GM23338 (cell line): Measurements from ENCODE around the gene ERC2. TPM values are rescaled to one million over a fixed set of nuclear protein-coding genes. Genes with fewer than 3 reads are reported as not detected.

ENCODE experiments used
- ATAC-seq: fragments of 200-7000 bp; cut with Tn5 transposase; 3 replicates; pipeline ENCODE4 v1.9.1; 2020
- DNase-seq: peaks from one replicate; pipeline ENCODE4 v3.0.0-alpha.2; 2015; ENCODE audit warnings: low spot score
- H2AFZ ChIP-seq: fragments of 200-600 bp; sonication (generic); 2 replicates; pipeline ENCODE4 v1.8.0; 2016; ENCODE audit warnings: antibody characterized with exemption, mild to moderate bottlenecking, moderate library complexity
- H3F3A ChIP-seq: fragments of 200-600 bp; sonication (generic); replicated peaks from 2 replicates; pipeline ENCODE4 v1.8.0; 2017; ENCODE audit warnings: antibody characterized with exemption, mixed run types, low read depth
- H3K27ac ChIP-seq: fragments of 200-600 bp; sonication (generic); 2 replicates; pipeline ENCODE4 v1.6.1; 2016; ENCODE audit warnings: low read depth
- H3K27me3 ChIP-seq: fragments of 200-600 bp; sonication (generic); 2 replicates; pipeline ENCODE4 v1.8.0; 2016; ENCODE audit warnings: mild to moderate bottlenecking, mixed run types, moderate library complexity; ENCODE audit not compliant: insufficient read depth
- H3K36me3 ChIP-seq: fragments of 200-600 bp; sonication (generic); 2 replicates; pipeline ENCODE4 v1.8.0; 2016; ENCODE audit warnings: mild to moderate bottlenecking; ENCODE audit not compliant: insufficient read depth
- H3K4me1 ChIP-seq: fragments of 200-600 bp; sonication (generic); 2 replicates; pipeline ENCODE4 v1.8.0; 2016; ENCODE audit warnings: mild to moderate bottlenecking, moderate library complexity; ENCODE audit not compliant: insufficient read depth
- H3K4me2 ChIP-seq: fragments of 200-600 bp; sonication (generic); 2 replicates; pipeline ENCODE4 v1.7.1; 2017; ENCODE audit warnings: mixed run types
- H3K4me3 ChIP-seq: fragments of 200-600 bp; sonication (generic); 2 replicates; pipeline ENCODE4 v1.6.1; 2016; ENCODE audit warnings: mixed run types
- H3K79me2 ChIP-seq: fragments of 200-600 bp; sonication (generic); replicated peaks from 2 replicates; pipeline ENCODE4 v1.8.0; 2017; ENCODE audit warnings: mild to moderate bottlenecking; ENCODE audit not compliant: insufficient read depth
- H3K9me2 ChIP-seq: fragments of 200-600 bp; sonication (generic); 2 replicates; pipeline ENCODE4 v1.8.0; 2017; ENCODE audit not compliant: insufficient read depth
- H4K20me1 ChIP-seq: fragments of 200-600 bp; sonication (generic); replicated peaks from 2 replicates; pipeline ENCODE4 v1.8.0; 2017; ENCODE audit warnings: mild to moderate bottlenecking; ENCODE audit not compliant: insufficient read depth
- H3K27ac Mint-ChIP-seq: 2 replicates; pipeline ENCODE4 v1.8.0; 2020; ENCODE audit warnings: inconsistent platforms, mild to moderate bottlenecking, moderate library complexity, mixed read lengths
- H3K27me3 Mint-ChIP-seq: 3 replicates; pipeline ENCODE4 v1.8.0; 2022; ENCODE audit warnings: low read depth, mild to moderate bottlenecking, moderate library complexity, mixed read lengths, inconsistent platforms; ENCODE audit not compliant: insufficient read depth, poor library complexity
- H3K36me3 Mint-ChIP-seq: 3 replicates; pipeline ENCODE4 v1.8.0; 2021; ENCODE audit warnings: low read depth, mild to moderate bottlenecking, inconsistent platforms, moderate library complexity, mixed read lengths
- H3K4me1 Mint-ChIP-seq: 3 replicates; pipeline ENCODE4 v1.8.0; 2020; ENCODE audit warnings: mild to moderate bottlenecking, inconsistent platforms, mixed read lengths
- H3K4me3 Mint-ChIP-seq: 3 replicates; pipeline ENCODE4 v1.8.0; 2021; ENCODE audit warnings: moderate library complexity, mild to moderate bottlenecking, inconsistent platforms, mixed read lengths
- H3K9me3 Mint-ChIP-seq: 3 replicates; pipeline ENCODE4 v1.8.0; 2020; ENCODE audit warnings: moderate library complexity, mild to moderate bottlenecking, inconsistent platforms, mixed read lengths
- CREB1 ChIP-seq: fragments of 250-450 bp; sonication (Bioruptor Pico); IDR thresholded peaks from 2 replicates; pipeline ENCODE4 v1.5.0; 2020; ENCODE audit warnings: low read depth, mild to moderate bottlenecking, moderate library complexity
- JUNB ChIP-seq: IDR thresholded peaks from one replicate; pipeline ENCODE4 v1.6.1; 2016; ENCODE audit warnings: antibody characterized with exemption; ENCODE audit not compliant: unreplicated experiment
- NANOG ChIP-seq: IDR thresholded peaks from 2 replicates; pipeline ENCODE4 v1.6.1; 2016; ENCODE audit warnings: antibody characterized with exemption, borderline replicate concordance
- POLR2AphosphoS5 ChIP-seq: IDR thresholded peaks from 2 replicates; pipeline ENCODE4 v1.6.1; 2016; ENCODE audit warnings: antibody characterized with exemption, low read depth
- REST ChIP-seq: IDR thresholded peaks from one replicate; pipeline ENCODE4 v1.6.1; 2018; ENCODE audit warnings: antibody characterized with exemption; ENCODE audit not compliant: unreplicated experiment
- STAT1 ChIP-seq: IDR thresholded peaks from one replicate; pipeline ENCODE4 v1.6.1; 2016; ENCODE audit warnings: antibody characterized with exemption; ENCODE audit not compliant: unreplicated experiment
- ZNF114 ChIP-seq: fragments of 250-450 bp; sonication (Bioruptor Pico); IDR thresholded peaks from 2 replicates; pipeline ENCODE4 v1.5.0; 2020; ENCODE audit warnings: mild to moderate bottlenecking, moderate library complexity
- ZNF331 ChIP-seq: fragments of 250-450 bp; sonication (Bioruptor Pico); IDR thresholded peaks from 2 replicates; pipeline ENCODE4 v1.5.0; 2020; ENCODE audit warnings: low read depth, mild to moderate bottlenecking, moderate library complexity
- ZNF462 ChIP-seq: fragments of 250-450 bp; sonication (Bioruptor Pico); IDR thresholded peaks from 2 replicates; pipeline ENCODE4 v1.5.0; 2020; ENCODE audit warnings: mild to moderate bottlenecking, moderate library complexity
- polyA plus RNA-seq: library from polyadenylated mRNA; unstranded; fragments of >200 nt; fragmentation: Nextera tagmentation; extraction: Ambion mirVana; gene quantifications from 2 replicates; pipeline ENCODE4 v1.2.1, GENCODE V29; 2016
- total RNA-seq: library from RNA; depleted of rRNA; stranded (reverse); fragments of >200 nt; shearing (Covaris generic); gene quantifications from 2 replicates; pipeline ENCODE4 v1.2.3, GENCODE V29; 2014
- TF ChIP-seq, protein P1 (sequence below): IDR thresholded peaks from 2 replicates; pipeline ENCODE4 v1.6.1; 2016; ENCODE audit warnings: antibody characterized with exemption
- TF ChIP-seq, protein P2 (sequence below), 2 experiments: fragments of 200-600 bp in 1 of 2; sonication (generic) in 1 of 2; conservative IDR thresholded peaks; 2 replicates each; pipeline versions ENCODE4 v1.5.1 to v1.6.1; 2016 to 2017; ENCODE audit warnings: antibody characterized with exemption in 2 of 2, low read depth in 2 of 2, mild to moderate bottlenecking in 2 of 2, moderate library complexity in 1 of 2

Gene ERC2
- total and polyA plus RNA-seq, 2 experiments from 2014 or later, result 11.8 to 13.7 TPM

DNA sequence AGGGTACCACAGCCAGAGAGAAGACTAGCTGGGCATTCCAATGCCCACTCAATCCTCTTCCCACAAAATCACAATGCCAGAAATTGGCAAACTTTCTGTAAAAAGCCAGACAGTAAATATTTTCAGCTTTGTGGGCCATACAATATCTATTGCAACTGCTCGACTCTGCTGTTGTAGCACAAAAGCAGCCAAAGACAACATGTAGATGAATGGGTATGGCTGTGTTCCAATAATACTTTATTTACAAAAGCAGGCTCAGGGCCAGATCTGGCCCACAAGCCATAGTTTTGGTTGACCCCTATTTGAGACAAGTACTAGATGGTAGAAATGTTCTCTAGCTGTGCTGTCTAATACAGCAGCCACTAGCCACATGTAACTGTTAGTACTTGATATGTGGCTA lies 330.9 kb downstream of the ERC2 start:
- Histone ChIP-seq H3K4me1 (no peaks in the 10 kb centered on the region), H3K4me3 (no peak overlapping the region), H3F3A (no peaks in the 10 kb centered on the region), H3K4me2 (no peak overlapping the region), H3K9me2 (peaks cover 3% of the 10 kb centered on the region; the same call in 1 of the 2 replicates), H3K79me2 (no peaks in the 10 kb centered on the region), H3K27me3 (no peaks in the 10 kb centered on the region), H2AFZ (no peak overlapping the region), H3K27ac (no peak overlapping the region), H4K20me1 (no peaks in the 10 kb centered on the region), H3K36me3 (no peaks in the 10 kb centered on the region)
- Mint-ChIP-seq H3K27me3 (no peaks in the 10 kb centered on the region), H3K27ac (no peak overlapping the region), H3K9me3 (no peaks in the 10 kb centered on the region), H3K4me3 (no peak overlapping the region), H3K36me3 (no peaks in the 10 kb centered on the region), H3K4me1 (peaks cover 5% of the 10 kb centered on the region; the same call in 2 of the 3 replicates)
- ATAC-seq (no peak), DNase-seq (no peak)
- TF ChIP-seq, protein P1, sequence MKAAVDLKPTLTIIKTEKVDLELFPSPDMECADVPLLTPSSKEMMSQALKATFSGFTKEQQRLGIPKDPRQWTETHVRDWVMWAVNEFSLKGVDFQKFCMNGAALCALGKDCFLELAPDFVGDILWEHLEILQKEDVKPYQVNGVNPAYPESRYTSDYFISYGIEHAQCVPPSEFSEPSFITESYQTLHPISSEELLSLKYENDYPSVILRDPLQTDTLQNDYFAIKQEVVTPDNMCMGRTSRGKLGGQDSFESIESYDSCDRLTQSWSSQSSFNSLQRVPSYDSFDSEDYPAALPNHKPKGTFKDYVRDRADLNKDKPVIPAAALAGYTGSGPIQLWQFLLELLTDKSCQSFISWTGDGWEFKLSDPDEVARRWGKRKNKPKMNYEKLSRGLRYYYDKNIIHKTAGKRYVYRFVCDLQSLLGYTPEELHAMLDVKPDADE, result no peak
- TF ChIP-seq JUNB, result no peak
- TF ChIP-seq ZNF331 (CRISPR knock-in tag), result no peak
- no peak for TF ChIP-seq REST
- no peak for TF ChIP-seq ZNF114 (CRISPR knock-in tag)
- no peak for TF ChIP-seq POLR2AphosphoS5
- TF ChIP-seq NANOG, result no peak
- TF ChIP-seq, protein P2, sequence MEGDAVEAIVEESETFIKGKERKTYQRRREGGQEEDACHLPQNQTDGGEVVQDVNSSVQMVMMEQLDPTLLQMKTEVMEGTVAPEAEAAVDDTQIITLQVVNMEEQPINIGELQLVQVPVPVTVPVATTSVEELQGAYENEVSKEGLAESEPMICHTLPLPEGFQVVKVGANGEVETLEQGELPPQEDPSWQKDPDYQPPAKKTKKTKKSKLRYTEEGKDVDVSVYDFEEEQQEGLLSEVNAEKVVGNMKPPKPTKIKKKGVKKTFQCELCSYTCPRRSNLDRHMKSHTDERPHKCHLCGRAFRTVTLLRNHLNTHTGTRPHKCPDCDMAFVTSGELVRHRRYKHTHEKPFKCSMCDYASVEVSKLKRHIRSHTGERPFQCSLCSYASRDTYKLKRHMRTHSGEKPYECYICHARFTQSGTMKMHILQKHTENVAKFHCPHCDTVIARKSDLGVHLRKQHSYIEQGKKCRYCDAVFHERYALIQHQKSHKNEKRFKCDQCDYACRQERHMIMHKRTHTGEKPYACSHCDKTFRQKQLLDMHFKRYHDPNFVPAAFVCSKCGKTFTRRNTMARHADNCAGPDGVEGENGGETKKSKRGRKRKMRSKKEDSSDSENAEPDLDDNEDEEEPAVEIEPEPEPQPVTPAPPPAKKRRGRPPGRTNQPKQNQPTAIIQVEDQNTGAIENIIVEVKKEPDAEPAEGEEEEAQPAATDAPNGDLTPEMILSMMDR (conservative IDR thresholded peaks at IDR 0.05; ENCODE audit: low read depth in 2 of 2), result no peak
- TF ChIP-seq ZNF462, result no peak
- no peak for TF ChIP-seq CREB1 (CRISPR knock-in tag)
- TF ChIP-seq STAT1, result no peak
